LNCaP clone FGC (cell line): Measurements from ENCODE around the gene NAA30.

Experiments used
- DNase-seq: peaks from one replicate; pipeline ENCODE4 v3.0.0-alpha.2; 2011; ENCODE audit warnings: low read depth
- H3K4me3 ChIP-seq: 2 replicates; pipeline ENCODE4 v1.5.1; 2011; ENCODE audit warnings: mild to moderate bottlenecking, low read depth, low read length, control low read depth
- TF ChIP-seq, protein P1 (sequence below): IDR thresholded peaks from 2 replicates; pipeline ENCODE4 v1.5.1; 2012; ENCODE audit warnings: mild to moderate bottlenecking; ENCODE audit not compliant: control insufficient read depth, insufficient read depth; ENCODE audit errors: extremely low read depth

The NAA30 gene

DNA sequence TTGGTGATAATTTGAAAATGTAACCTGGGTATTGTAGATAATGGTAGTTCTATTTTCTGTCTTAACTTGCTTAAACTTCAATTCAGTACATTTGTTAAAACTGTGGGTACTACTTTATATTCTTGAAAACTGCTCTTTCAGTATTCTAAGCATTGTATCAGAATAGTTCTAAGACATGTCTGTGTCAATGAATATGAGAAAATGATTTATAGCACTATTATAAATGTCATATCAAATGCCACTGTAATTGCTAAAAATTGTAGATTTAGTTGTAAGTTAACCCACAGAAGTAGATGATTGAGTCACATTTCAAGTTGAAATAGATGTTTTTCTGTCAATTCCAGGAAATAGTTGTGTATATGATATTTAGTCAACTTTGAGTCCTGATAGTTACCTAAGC, 2.4 kb downstream of the NAA30 start:
- no peak overlapping the region for H3K4me3 ChIP-seq
- DNase-seq, result no peak
- TF ChIP-seq, protein P1, sequence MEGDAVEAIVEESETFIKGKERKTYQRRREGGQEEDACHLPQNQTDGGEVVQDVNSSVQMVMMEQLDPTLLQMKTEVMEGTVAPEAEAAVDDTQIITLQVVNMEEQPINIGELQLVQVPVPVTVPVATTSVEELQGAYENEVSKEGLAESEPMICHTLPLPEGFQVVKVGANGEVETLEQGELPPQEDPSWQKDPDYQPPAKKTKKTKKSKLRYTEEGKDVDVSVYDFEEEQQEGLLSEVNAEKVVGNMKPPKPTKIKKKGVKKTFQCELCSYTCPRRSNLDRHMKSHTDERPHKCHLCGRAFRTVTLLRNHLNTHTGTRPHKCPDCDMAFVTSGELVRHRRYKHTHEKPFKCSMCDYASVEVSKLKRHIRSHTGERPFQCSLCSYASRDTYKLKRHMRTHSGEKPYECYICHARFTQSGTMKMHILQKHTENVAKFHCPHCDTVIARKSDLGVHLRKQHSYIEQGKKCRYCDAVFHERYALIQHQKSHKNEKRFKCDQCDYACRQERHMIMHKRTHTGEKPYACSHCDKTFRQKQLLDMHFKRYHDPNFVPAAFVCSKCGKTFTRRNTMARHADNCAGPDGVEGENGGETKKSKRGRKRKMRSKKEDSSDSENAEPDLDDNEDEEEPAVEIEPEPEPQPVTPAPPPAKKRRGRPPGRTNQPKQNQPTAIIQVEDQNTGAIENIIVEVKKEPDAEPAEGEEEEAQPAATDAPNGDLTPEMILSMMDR, result no peak

DNA sequence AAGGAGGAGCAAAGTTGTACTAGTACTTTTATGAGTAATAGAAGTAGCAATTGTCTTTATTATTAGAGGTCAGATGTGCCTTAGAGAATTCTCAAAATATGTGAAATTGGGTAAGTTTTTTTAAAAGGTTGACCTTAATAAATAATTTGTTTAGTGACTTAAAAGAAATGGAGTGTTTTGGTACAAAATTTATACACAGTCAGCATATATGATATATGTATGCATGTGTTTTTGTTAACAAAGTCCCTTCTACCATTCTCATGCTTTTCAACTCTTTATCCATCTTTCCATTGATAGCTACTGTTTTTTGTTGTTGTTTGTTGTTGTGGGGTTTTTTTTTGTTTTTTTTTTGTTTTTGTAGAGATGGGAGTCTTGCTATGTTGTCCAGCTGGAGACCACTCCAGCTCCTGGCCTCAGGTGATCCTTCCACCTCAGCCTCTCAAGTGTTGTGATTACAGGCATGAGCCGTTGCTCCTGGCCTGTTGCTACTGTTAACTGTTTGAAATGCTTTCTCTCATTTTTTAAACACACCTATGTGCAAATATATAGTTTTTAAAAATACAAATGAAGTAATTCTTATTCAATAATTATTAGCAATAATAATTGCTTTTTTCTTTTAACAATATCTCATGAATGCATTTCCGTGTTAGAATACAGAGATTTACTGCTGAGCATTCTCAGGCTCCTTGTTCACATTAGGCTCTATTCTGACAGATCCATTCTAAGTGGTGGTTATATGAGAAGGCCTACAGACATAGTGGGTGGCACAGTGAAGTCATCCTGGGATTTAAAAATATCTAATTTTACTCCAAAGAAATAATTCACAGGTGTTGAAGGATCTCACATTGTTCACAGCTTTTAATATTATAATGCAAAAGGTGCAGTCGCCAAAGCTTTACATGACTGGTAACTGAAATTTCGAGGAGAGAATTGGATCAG, 10.4 kb downstream of the NAA30 start:
- no peak overlapping the region for H3K4me3 ChIP-seq
- TF ChIP-seq, protein P1, result no peak
- DNase-seq, result no peak

DNA sequence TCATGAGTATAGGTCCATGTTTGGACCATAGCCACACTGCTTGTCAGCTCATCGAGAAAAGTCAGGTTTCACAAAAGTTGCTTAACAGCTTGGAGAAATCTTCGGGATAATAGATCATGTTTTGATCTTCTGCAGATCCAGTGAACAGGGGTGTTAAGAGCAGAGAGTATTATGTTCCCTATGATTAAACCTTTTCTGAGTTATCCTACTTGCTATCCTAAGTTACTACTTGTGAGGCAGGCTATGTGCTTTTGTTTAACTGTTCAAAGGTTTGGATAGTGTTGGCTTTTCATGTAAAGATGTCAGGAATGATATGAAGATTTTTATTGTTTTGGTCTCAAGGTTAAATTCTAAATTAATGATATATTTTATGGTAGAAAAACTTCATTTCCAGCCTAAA, 11.1 kb downstream of the NAA30 start:
- no peak for DNase-seq
- TF ChIP-seq, protein P1, result no peak
- no peak overlapping the region for H3K4me3 ChIP-seq

DNA sequence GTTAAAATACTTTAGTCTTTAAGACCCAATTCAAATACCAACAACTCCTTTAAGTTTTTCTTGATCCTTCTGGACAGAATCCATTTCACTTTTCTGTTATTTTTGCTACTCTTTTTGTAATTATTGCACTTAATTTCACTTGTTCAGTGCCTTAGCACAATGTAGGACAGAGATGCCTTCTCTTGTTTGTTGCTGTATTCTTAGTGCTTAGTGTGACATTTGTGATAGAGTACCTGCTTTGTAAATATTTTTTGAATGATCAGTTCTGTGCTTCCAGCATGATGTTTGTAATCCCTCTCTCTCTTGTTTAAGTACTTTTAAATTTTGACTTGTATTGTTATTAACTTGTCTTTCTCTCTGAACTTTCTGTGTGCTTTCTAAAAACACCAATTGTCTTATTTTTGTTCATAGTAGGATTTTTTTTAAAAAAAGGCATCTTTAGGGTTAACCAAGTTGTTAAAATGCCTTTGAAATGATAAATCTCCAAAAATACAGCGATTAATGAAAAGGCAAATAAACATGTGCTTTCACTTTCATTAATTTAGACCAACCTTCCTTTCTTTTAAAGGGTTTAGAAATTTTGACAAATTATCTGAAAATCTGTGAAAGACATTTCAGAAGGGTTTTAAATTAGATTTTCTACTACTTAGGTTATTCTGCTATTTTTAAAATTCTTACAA, 11.9 kb downstream of the NAA30 start:
- H3K4me3 ChIP-seq, result no peak overlapping the region
- TF ChIP-seq, protein P1, result no peak
- DNase-seq, result no peak

DNA sequence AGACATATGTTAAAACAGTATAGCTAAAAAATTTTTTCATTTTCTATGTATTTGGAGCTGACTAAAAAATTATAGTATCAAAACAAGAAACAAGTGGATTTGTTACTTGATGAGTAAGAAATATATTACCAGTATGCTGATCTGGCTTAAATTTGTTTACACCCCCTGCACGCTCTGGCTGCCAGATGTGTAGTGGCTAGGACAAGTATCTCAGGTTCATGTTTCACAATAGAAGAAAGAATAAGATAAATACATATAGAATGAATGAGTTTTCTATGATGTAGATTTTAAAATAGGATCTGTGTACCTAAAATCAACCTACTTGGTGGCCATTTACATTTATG, 13.1 kb downstream of the NAA30 start:
- no peak for DNase-seq
- H3K4me3 ChIP-seq, result no peak overlapping the region
- TF ChIP-seq, protein P1, result no peak

DNA sequence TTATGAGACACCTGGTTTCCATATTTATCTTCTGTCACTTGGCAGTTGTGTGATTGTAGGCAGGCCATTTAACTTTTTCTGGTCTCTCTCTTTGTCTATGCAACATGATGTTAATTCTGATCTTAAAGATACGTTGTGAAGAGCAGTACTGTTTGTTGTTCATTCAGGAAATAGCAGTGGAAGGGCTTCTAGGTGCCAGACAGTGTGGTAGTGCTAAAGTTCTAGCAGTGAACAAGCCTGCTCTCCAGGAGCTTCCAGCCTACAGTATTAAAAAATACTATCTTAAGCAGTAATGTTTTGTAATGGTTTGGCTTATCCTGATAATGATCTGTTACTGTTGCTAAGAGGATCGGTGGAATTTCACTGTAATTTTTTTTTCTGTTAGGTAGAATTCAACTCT, 15.2 kb downstream of the NAA30 start:
- TF ChIP-seq, protein P1, result no peak
- no peak overlapping the region for H3K4me3 ChIP-seq
- no peak for DNase-seq

DNA sequence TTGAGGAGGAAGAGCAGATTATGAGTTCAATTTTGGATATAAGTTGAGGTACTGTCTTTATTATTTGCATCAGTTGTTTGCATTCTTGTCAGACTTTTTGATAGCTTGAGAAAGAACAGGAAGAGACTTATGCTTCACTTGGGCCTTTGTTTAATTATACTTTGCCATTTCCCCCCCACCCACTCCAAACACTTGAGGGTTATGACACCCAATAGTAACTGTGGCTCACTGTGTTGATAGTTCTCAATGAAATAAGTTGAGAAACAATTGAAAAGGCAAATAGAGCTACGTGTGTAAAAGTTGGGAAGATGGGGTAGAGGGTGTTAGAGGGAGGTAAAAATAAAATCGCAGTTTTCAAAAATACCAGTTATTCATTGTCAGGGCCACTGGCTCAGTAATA, 17.7 kb downstream of the NAA30 start:
- no peak overlapping the region for H3K4me3 ChIP-seq
- TF ChIP-seq, protein P1, result no peak
- DNase-seq, result no peak
